ENCODE results near the gene SF3B4. TPM values are rescaled to one million over a fixed set of nuclear protein-coding genes. Genes with fewer than 3 reads are reported as not detected.

SF3B4 gene
- total and polyA plus RNA-seq, 2 of the 13 experiments (the other 11 are each of a cell fraction or from before 2014, with no cell fraction given), result 13.8 to 14.8 TPM

DNA sequence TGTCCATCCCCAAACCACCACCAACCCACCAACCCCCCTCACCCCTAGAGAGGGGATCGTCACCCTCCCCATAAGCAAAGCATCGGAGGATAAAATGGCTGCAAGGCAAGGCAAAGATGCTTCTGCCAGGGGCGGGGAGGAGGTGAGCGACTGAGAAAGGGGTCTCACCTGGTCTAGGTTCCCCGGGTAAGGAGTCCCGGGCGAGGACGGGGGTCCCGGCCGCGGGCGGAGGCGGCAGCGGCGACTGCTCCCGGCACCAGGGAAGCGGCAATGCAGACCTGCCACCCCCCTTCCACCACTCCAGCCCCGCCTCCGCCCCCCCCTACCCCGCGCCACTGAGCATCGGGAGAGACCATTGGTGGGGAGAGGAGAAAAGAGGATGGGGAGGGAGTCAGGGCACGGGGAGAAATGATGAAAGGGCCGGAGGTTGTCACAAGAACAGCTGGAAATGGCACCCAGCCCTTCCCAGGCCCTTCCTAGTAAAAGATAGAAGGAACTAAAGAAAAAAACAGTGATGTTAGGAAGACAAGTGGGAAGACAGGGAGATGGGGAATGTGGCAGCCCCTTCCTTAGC is 9.9 kb downstream of the SF3B4 start, which contains the start of gene SV2A (continued):
- TF ChIP-seq, protein P1, sequence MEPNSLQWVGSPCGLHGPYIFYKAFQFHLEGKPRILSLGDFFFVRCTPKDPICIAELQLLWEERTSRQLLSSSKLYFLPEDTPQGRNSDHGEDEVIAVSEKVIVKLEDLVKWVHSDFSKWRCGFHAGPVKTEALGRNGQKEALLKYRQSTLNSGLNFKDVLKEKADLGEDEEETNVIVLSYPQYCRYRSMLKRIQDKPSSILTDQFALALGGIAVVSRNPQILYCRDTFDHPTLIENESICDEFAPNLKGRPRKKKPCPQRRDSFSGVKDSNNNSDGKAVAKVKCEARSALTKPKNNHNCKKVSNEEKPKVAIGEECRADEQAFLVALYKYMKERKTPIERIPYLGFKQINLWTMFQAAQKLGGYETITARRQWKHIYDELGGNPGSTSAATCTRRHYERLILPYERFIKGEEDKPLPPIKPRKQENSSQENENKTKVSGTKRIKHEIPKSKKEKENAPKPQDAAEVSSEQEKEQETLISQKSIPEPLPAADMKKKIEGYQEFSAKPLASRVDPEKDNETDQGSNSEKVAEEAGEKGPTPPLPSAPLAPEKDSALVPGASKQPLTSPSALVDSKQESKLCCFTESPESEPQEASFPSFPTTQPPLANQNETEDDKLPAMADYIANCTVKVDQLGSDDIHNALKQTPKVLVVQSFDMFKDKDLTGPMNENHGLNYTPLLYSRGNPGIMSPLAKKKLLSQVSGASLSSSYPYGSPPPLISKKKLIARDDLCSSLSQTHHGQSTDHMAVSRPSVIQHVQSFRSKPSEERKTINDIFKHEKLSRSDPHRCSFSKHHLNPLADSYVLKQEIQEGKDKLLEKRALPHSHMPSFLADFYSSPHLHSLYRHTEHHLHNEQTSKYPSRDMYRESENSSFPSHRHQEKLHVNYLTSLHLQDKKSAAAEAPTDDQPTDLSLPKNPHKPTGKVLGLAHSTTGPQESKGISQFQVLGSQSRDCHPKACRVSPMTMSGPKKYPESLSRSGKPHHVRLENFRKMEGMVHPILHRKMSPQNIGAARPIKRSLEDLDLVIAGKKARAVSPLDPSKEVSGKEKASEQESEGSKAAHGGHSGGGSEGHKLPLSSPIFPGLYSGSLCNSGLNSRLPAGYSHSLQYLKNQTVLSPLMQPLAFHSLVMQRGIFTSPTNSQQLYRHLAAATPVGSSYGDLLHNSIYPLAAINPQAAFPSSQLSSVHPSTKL (CRISPR knock-in tag; IDR thresholded peaks at IDR 0.05), result 0 out of 2 replicates have a peak, but pooled peaks have one; percentile 5
- TF ChIP-seq ZNF564 (CRISPR knock-in tag; IDR thresholded peaks at IDR 0.05) (no peak), NFYC (CRISPR knock-in tag; IDR thresholded peaks at IDR 0.05) (0 out of 2 replicates have a peak, but pooled peaks have one; percentile 7), ZNF788 (CRISPR knock-in tag; IDR thresholded peaks at IDR 0.05; ENCODE audit: borderline replicate concordance) (no peak), POLR2A (IDR thresholded peaks at IDR 0.05; ENCODE audit: insufficient read depth in 1 of 2, low read depth in 2 of 2, low read length in 2 of 2) (peak in 1 of 2 experiments; percentile 35; a peak in 1 of 4 replicates), ZFX (CRISPR knock-in tag; IDR thresholded peaks at IDR 0.05; ENCODE audit: low read depth) (no peak)
- TF ChIP-seq, protein P2, sequence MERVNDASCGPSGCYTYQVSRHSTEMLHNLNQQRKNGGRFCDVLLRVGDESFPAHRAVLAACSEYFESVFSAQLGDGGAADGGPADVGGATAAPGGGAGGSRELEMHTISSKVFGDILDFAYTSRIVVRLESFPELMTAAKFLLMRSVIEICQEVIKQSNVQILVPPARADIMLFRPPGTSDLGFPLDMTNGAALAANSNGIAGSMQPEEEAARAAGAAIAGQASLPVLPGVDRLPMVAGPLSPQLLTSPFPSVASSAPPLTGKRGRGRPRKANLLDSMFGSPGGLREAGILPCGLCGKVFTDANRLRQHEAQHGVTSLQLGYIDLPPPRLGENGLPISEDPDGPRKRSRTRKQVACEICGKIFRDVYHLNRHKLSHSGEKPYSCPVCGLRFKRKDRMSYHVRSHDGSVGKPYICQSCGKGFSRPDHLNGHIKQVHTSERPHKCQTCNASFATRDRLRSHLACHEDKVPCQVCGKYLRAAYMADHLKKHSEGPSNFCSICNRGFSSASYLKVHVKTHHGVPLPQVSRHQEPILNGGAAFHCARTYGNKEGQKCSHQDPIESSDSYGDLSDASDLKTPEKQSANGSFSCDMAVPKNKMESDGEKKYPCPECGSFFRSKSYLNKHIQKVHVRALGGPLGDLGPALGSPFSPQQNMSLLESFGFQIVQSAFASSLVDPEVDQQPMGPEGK (CRISPR knock-in tag; IDR thresholded peaks at IDR 0.05), result peak; percentile 22; the same call in 1 of the 2 replicates
- TF ChIP-seq, protein P3, sequence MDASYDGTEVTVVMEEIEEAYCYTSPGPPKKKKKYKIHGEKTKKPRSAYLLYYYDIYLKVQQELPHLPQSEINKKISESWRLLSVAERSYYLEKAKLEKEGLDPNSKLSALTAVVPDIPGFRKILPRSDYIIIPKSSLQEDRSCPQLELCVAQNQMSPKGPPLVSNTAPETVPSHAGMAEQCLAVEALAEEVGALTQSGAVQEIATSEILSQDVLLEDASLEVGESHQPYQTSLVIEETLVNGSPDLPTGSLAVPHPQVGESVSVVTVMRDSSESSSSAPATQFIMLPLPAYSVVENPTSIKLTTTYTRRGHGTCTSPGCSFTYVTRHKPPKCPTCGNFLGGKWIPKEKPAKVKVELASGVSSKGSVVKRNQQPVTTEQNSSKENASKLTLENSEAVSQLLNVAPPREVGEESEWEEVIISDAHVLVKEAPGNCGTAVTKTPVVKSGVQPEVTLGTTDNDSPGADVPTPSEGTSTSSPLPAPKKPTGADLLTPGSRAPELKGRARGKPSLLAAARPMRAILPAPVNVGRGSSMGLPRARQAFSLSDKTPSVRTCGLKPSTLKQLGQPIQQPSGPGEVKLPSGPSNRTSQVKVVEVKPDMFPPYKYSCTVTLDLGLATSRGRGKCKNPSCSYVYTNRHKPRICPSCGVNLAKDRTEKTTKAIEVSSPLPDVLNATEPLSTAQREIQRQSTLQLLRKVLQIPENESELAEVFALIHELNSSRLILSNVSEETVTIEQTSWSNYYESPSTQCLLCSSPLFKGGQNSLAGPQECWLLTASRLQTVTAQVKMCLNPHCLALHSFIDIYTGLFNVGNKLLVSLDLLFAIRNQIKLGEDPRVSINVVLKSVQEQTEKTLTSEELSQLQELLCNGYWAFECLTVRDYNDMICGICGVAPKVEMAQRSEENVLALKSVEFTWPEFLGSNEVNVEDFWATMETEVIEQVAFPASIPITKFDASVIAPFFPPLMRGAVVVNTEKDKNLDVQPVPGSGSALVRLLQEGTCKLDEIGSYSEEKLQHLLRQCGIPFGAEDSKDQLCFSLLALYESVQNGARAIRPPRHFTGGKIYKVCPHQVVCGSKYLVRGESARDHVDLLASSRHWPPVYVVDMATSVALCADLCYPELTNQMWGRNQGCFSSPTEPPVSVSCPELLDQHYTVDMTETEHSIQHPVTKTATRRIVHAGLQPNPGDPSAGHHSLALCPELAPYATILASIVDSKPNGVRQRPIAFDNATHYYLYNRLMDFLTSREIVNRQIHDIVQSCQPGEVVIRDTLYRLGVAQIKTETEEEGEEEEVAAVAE (CRISPR knock-in tag; IDR thresholded peaks at IDR 0.05; ENCODE audit: borderline replicate concordance), result peak; percentile 97
- TF ChIP-seq, protein P4, sequence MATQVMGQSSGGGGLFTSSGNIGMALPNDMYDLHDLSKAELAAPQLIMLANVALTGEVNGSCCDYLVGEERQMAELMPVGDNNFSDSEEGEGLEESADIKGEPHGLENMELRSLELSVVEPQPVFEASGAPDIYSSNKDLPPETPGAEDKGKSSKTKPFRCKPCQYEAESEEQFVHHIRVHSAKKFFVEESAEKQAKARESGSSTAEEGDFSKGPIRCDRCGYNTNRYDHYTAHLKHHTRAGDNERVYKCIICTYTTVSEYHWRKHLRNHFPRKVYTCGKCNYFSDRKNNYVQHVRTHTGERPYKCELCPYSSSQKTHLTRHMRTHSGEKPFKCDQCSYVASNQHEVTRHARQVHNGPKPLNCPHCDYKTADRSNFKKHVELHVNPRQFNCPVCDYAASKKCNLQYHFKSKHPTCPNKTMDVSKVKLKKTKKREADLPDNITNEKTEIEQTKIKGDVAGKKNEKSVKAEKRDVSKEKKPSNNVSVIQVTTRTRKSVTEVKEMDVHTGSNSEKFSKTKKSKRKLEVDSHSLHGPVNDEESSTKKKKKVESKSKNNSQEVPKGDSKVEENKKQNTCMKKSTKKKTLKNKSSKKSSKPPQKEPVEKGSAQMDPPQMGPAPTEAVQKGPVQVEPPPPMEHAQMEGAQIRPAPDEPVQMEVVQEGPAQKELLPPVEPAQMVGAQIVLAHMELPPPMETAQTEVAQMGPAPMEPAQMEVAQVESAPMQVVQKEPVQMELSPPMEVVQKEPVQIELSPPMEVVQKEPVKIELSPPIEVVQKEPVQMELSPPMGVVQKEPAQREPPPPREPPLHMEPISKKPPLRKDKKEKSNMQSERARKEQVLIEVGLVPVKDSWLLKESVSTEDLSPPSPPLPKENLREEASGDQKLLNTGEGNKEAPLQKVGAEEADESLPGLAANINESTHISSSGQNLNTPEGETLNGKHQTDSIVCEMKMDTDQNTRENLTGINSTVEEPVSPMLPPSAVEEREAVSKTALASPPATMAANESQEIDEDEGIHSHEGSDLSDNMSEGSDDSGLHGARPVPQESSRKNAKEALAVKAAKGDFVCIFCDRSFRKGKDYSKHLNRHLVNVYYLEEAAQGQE (IDR thresholded peaks at IDR 0.05; ENCODE audit: borderline replicate concordance in 1 of 2, low read depth in 1 of 2, low read length in 2 of 2), result no peak
- TF ChIP-seq, protein P5, sequence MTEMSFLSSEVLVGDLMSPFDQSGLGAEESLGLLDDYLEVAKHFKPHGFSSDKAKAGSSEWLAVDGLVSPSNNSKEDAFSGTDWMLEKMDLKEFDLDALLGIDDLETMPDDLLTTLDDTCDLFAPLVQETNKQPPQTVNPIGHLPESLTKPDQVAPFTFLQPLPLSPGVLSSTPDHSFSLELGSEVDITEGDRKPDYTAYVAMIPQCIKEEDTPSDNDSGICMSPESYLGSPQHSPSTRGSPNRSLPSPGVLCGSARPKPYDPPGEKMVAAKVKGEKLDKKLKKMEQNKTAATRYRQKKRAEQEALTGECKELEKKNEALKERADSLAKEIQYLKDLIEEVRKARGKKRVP (CRISPR knock-in tag; IDR thresholded peaks at IDR 0.05), result 0 out of 4 replicates have a peak, but pooled peaks of 1 of the 2 experiments have one; percentile 30

Data from HepG2 (cell line).